HEK293 (cell line): ENCODE measurements around the gene SEMA3F.

Experiments used
- CTCF ChIP-seq: fragments of 450-650 bp; formaldehyde crosslinking; IDR thresholded peaks from 2 replicates; pipeline ENCODE4 v1.5.1; 2016; ENCODE audit warnings: missing biosample characterization, missing genetic modification characterization
- KLF9 ChIP-seq: fragments of 450-650 bp; formaldehyde crosslinking; IDR thresholded peaks from 2 replicates; pipeline ENCODE4 v1.5.1; 2016; ENCODE audit warnings: missing biosample characterization, missing genetic modification characterization, low read depth
- SP2 ChIP-seq: fragments of 450-650 bp; formaldehyde crosslinking; IDR thresholded peaks from 2 replicates; pipeline ENCODE4 v1.5.1; 2016; ENCODE audit warnings: missing biosample characterization, missing genetic modification characterization
- ZNF114 ChIP-seq: fragments of 450-650 bp; formaldehyde crosslinking; IDR thresholded peaks from 2 replicates; pipeline ENCODE4 v1.5.0; 2017; ENCODE audit warnings: missing biosample characterization, missing genetic modification characterization
- ZNF2 ChIP-seq: fragments of 450-650 bp; formaldehyde crosslinking; IDR thresholded peaks from 2 replicates; pipeline ENCODE4 v1.5.1; 2016; ENCODE audit warnings: missing biosample characterization, missing genetic modification characterization
- ZNF280C ChIP-seq: fragments of 450-650 bp; formaldehyde crosslinking; IDR thresholded peaks from 2 replicates; pipeline ENCODE4 v1.5.1; 2016; ENCODE audit warnings: missing biosample characterization, missing genetic modification characterization
- ZNF292 ChIP-seq: fragments of 450-650 bp; formaldehyde crosslinking; IDR thresholded peaks from 2 replicates; pipeline ENCODE4 v1.5.1; 2016; ENCODE audit warnings: low read depth, missing biosample characterization, missing genetic modification characterization, borderline replicate concordance
- ZNF362 ChIP-seq: fragments of 450-650 bp; formaldehyde crosslinking; IDR thresholded peaks from 2 replicates; pipeline ENCODE4 v1.5.1; 2016; ENCODE audit warnings: missing biosample characterization, missing genetic modification characterization
- ZNF704 ChIP-seq: fragments of 450-650 bp; formaldehyde crosslinking; IDR thresholded peaks from 2 replicates; pipeline ENCODE4 v1.5.1; 2016; ENCODE audit warnings: missing biosample characterization, missing genetic modification characterization
- ZNF76 ChIP-seq: fragments of 450-650 bp; formaldehyde crosslinking; IDR thresholded peaks from 2 replicates; pipeline ENCODE4; 2016; ENCODE audit warnings: low read depth, missing biosample characterization, missing genetic modification characterization, borderline replicate concordance
- TF ChIP-seq, protein P1 (sequence below): fragments of 450-650 bp; formaldehyde crosslinking; IDR thresholded peaks from 2 replicates; pipeline ENCODE4 v1.5.1; 2016; ENCODE audit warnings: missing biosample characterization, missing genetic modification characterization
- TF ChIP-seq, protein P2 (sequence below): fragments of 450-650 bp; formaldehyde crosslinking; optimal IDR thresholded peaks from 2 replicates; pipeline ENCODE3; 2016; ENCODE audit warnings: missing biosample characterization, mild to moderate bottlenecking, missing genetic modification characterization

DNA sequence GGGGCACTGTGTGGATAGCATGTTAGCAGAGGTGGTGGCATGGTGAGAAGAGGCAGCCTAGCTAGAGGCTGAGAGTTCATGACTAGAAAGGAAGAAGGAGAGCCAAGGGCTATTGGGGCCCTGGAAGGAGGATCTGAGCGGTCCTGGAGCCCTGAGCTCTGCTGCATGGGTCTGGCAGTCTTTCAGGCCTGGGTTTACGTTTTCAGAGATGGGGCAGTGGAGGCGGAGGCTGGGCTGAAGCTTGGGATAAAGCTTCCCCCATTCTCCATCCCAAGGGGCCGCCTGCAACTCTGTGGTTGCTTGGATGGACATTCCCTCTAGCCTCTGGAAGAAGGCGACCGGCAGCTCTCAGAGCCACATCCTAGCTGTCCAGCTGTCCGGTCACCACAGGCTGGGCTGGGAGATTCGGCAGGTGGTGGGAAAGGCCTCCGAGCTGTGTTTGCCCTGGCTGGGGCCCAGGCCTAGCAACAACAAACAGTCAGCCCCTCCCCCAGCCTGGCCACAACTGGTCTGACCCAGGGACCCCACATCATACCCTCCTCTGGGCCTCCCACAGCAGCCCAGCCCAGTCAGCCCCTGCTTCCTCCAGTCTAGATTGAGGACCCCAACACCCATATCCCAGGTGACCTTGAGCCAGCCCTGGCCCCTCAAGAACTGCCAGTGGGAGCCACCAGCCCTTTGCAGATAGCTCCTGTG is 48.1 kb downstream of the SEMA3F start:
- TF ChIP-seq CTCF (tag by site-specific recombination) (no peak), ZNF704 (tag by site-specific recombination) (no peak), ZNF280C (tag by site-specific recombination) (no peak), ZNF114 (tag by site-specific recombination) (no peak), ZNF2 (tag by site-specific recombination) (no peak), SP2 (tag by site-specific recombination) (no peak), ZNF292 (tag by site-specific recombination) (no peak), ZNF362 (no peak), KLF9 (tag by site-specific recombination) (no peak), ZNF76 (no peak)
- TF ChIP-seq, protein P1, sequence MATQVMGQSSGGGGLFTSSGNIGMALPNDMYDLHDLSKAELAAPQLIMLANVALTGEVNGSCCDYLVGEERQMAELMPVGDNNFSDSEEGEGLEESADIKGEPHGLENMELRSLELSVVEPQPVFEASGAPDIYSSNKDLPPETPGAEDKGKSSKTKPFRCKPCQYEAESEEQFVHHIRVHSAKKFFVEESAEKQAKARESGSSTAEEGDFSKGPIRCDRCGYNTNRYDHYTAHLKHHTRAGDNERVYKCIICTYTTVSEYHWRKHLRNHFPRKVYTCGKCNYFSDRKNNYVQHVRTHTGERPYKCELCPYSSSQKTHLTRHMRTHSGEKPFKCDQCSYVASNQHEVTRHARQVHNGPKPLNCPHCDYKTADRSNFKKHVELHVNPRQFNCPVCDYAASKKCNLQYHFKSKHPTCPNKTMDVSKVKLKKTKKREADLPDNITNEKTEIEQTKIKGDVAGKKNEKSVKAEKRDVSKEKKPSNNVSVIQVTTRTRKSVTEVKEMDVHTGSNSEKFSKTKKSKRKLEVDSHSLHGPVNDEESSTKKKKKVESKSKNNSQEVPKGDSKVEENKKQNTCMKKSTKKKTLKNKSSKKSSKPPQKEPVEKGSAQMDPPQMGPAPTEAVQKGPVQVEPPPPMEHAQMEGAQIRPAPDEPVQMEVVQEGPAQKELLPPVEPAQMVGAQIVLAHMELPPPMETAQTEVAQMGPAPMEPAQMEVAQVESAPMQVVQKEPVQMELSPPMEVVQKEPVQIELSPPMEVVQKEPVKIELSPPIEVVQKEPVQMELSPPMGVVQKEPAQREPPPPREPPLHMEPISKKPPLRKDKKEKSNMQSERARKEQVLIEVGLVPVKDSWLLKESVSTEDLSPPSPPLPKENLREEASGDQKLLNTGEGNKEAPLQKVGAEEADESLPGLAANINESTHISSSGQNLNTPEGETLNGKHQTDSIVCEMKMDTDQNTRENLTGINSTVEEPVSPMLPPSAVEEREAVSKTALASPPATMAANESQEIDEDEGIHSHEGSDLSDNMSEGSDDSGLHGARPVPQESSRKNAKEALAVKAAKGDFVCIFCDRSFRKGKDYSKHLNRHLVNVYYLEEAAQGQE (tag by site-specific recombination), result no peak
- TF ChIP-seq, protein P2, sequence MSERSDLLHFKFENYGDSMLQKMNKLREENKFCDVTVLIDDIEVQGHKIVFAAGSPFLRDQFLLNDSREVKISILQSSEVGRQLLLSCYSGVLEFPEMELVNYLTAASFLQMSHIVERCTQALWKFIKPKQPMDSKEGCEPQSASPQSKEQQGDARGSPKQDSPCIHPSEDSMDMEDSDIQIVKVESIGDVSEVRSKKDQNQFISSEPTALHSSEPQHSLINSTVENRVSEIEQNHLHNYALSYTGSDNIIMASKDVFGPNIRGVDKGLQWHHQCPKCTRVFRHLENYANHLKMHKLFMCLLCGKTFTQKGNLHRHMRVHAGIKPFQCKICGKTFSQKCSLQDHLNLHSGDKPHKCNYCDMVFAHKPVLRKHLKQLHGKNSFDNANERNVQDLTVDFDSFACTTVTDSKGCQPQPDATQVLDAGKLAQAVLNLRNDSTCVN, result no peak
